Measurements from ENCODE around the gene ANKRD44. TPM values are rescaled to one million over a fixed set of nuclear protein-coding genes. Genes with fewer than 3 reads are reported as not detected.
"Not testable (repeated sequence)": the region's sequence is repeated elsewhere in the genome, so short reads cannot be mapped to it uniquely, and the experiment has no call there.

The ANKRD44 gene
- total RNA-seq, 2 donors from 2014 or later, result 21.2 to 24.5 TPM

- no peak for DNase-seq (ENCODE audit: low spot score)
- intact Hi-C loops (cut with DNase I), result no loop called here
These were observed 63.5 kb downstream of the ANKRD44 start for GRCh38 chr2:197247083-197247482.

- no peak for DNase-seq (ENCODE audit: low spot score)
- intact Hi-C loops (cut with DNase I), result no loop called here
These were observed 64.5 kb downstream of the ANKRD44 start for GRCh38 chr2:197245829-197246804.

- intact Hi-C loops (cut with DNase I), result no loop called here
- DNase-seq (ENCODE audit: low spot score), result no peak
These were observed 66.2 kb downstream of the ANKRD44 start for GRCh38 chr2:197244349-197244748.

DNA sequence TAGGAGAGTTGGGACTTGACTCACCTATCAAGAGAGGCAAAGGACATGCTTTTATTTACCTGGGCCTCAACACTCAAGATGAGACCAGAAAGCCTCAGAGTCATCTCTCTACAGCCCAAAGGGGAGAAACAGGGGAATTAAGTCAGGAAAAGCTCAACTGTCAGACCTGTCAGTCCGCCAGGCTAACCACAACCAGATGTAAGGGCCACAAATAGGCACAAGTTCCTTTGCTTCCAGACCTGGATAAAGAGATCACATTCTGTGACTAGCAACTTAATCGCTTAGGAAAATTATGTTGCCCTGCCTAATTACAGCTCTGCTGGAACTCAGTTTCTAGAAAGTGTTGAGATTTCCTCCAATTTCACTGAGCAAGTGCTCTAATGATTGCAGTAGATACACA, 67.9 kb downstream of the ANKRD44 start:
- intact Hi-C loops (cut with DNase I), result no loop called here
- DNase-seq (ENCODE audit: low spot score), result no peak

GRCh38 chr2:197241596-197241995, 69.0 kb downstream of the ANKRD44 start:
- DNase-seq (ENCODE audit: low spot score), result no peak
- intact Hi-C loops (cut with DNase I), result no loop called here

DNA sequence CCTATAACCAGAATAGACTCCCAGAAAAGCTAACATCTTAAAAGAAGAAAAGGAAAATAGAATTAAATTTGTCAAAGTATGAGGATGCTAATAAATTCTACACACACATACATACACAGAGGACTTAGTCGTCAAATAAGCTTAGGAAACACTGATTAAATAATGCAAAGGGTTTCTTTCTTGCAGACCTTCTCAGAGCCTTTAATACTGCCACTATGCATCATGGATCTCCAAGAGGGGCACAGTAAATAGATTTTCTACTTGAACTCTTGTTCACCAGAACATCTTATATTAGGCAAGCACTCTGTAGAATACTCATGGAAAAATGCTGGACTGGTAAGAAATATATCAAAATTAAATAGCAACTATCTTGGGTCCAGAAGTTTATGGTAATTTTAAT, 69.4 kb downstream of the ANKRD44 start:
- intact Hi-C loops (cut with DNase I), result no loop called here

DNA sequence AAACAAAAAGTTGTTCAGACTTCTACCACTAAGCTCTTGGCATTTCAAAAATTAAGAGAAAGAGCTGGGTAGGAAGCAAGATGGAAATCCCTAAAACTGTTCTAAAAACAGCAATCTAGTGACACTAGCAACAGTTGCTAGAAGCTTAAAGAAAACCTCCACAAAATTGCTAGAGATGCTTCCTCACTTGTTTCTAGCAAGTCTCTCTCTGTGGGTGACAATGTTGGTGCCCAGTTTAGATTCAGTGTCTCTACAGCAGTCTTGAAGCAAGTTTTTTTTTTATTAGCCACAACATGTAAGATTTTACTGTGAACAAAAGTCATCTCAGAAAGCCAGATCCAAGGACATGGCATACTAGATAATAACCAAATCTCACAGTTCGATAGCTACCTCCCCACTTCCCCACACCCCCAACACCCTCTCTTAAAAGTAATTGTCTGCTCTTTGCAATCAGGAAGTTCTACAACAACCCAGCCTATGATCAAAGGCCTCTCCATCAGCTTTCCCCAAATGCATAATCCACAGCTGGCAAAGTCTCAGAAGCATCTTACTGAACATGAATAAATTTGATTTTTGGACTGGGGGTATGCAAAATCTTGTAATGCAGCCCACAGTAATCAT, 70.0 kb downstream of the ANKRD44 start:
- DNase-seq (ENCODE audit: low spot score), result no peak
- intact Hi-C loops (cut with DNase I), result no loop called here

More for the DNA sequence above, 69.4 kb downstream of the ANKRD44 start:
- DNase-seq (ENCODE audit: low spot score), result no peak

- intact Hi-C loops (cut with DNase I), result not testable (repeated sequence)
These were observed 70.6 kb downstream of the ANKRD44 start for GRCh38 chr2:197240018-197240417.

GRCh38 chr2:197239434-197239833, 71.1 kb downstream of the ANKRD44 start:
- intact Hi-C loops (cut with DNase I), result no loop called here
- no peak for DNase-seq (ENCODE audit: low spot score)

More at GRCh38 chr2:197240018-197240417, 70.6 kb downstream of the ANKRD44 start:
- DNase-seq (ENCODE audit: low spot score), result not testable (repeated sequence)

GRCh38 chr2:197238043-197238365, 72.6 kb downstream of the ANKRD44 start:
- no peak for DNase-seq (ENCODE audit: low spot score)

GRCh38 chr2:197237291-197238042, 73.1 kb downstream of the ANKRD44 start:
- intact Hi-C loops (cut with DNase I), result no loop called here

More at GRCh38 chr2:197238043-197238365, 72.6 kb downstream of the ANKRD44 start:
- intact Hi-C loops (cut with DNase I), result no loop called here

GRCh38 chr2:197236816-197237215, 73.8 kb downstream of the ANKRD44 start:
- DNase-seq (ENCODE audit: low spot score), result no peak
- intact Hi-C loops (cut with DNase I), result no loop called here

More at GRCh38 chr2:197237291-197238042, 73.1 kb downstream of the ANKRD44 start:
- no peak for DNase-seq (ENCODE audit: low spot score)

DNA sequence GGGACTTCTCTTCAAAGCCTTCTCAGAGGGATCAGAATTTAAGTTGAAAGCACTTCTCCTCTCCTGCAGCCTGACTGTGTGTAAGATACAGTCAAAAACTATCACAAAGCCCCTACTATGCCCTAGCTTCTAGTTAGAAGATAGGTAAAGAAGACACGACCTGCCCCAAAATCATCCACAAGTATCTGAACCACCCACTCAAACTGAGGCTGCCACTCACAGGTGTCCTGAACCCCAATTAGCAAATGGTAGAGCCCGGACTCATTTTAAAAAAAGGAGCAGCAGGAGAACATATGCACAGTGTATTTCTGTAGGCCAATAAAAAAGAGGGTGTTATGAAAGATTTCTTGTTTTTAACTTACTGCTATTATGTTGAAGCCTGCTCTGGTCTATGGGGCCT, 74.4 kb downstream of the ANKRD44 start:
- intact Hi-C loops (cut with DNase I), result no loop called here
- DNase-seq (ENCODE audit: low spot score), result no peak

- no peak for DNase-seq (ENCODE audit: low spot score)
- intact Hi-C loops (cut with DNase I), result no loop called here
These were observed 74.9 kb downstream of the ANKRD44 start for GRCh38 chr2:197235711-197236110.

GRCh38 chr2:197234671-197235191, 75.8 kb downstream of the ANKRD44 start:
- DNase-seq (ENCODE audit: low spot score), result no peak
- intact Hi-C loops (cut with DNase I), result no loop called here

- intact Hi-C loops (cut with DNase I), result no loop called here
- no peak for DNase-seq (ENCODE audit: low spot score)
These were observed 77.1 kb downstream of the ANKRD44 start for GRCh38 chr2:197233473-197233872.

DNA sequence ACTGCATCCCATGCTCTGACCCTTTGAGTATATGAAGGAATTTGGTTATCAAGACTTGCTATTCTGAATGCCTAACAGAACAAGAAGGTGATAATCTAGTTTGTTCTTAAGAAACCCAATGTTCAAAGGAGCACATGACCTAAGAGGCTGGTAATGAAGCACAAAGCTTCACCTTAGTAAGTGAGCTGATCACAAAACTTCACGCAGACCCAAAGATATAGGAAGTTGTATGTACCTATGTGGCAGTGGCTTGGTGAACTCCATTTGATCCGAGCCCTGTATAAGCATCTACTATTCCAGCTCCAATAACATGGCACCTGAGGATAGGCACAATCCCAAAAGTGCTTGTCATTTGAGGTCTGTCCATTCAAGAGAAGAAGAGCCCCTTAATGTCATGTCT, 78.6 kb downstream of the ANKRD44 start:
- intact Hi-C loops (cut with DNase I), result no loop called here
- DNase-seq (ENCODE audit: low spot score), result no peak

- intact Hi-C loops (cut with DNase I), result no loop called here
- DNase-seq (ENCODE audit: low spot score), result no peak
These were observed 80.8 kb downstream of the ANKRD44 start for GRCh38 chr2:197229509-197230443.

GRCh38 chr2:197223451-197223850, 87.1 kb downstream of the ANKRD44 start:
- no peak for DNase-seq (ENCODE audit: low spot score)
- intact Hi-C loops (cut with DNase I), result no loop called here

Measured in posterior vena cava (tissue), 2 donors.